ENCODE results near the gene RIC8A. TPM values are rescaled to one million over a fixed set of nuclear protein-coding genes. Genes with fewer than 3 reads are reported as not detected.

RIC8A gene
- polyA plus RNA-seq, 4 donors = 57.8 to 64.3 (median 60.9) TPM

GRCh38 chr11:211741-212140 is 4.2 kb downstream of the RIC8A start:
- peaks cover 2 to 16% (median 5%) of the 10 kb centered on the region in 3 donors for H3K4me1 ChIP-seq (ENCODE audit: control insufficient read depth in 3 of 3, insufficient read depth in 2 of 3, low read depth in 1 of 3, low read length in 2 of 3)
- FAIRE-seq = no peak
- H3K36me3 ChIP-seq (ENCODE audit: control insufficient read depth in 3 of 3, insufficient read depth in 2 of 3, low read depth in 1 of 3, low read length in 3 of 3) = peaks cover 13 to 74% (median 19%) of the 10 kb centered on the region in 3 donors
- no peaks in the 10 kb centered on the region for H3K27me3 ChIP-seq (ENCODE audit: control insufficient read depth in 3 of 3, insufficient read depth in 3 of 3, low read length in 3 of 3)
- H3K9me3 ChIP-seq (ENCODE audit: control insufficient read depth in 2 of 2, insufficient read depth in 1 of 2, low read depth in 1 of 2, low read length in 1 of 2) = no peaks in the 10 kb centered on the region
- no peak overlapping the region for H3K27ac ChIP-seq (ENCODE audit: low read depth in 1 of 3, low read length in 2 of 3)
- H3K4me3 ChIP-seq (ENCODE audit: low read depth in 1 of 3, low read length in 3 of 3) = no peak overlapping the region
- WGBS, 3 donors = 87 to 98% (median 91%) methylated on average over 9 of the region's 9 CpGs
- DNase-seq = no peak

GRCh38 chr11:212150-213100 is 4.9 kb downstream of the RIC8A start:
- Histone ChIP-seq H3K4me3 (ENCODE audit: low read depth in 1 of 3, low read length in 3 of 3) (no peak overlapping the region), H3K27me3 (ENCODE audit: control insufficient read depth in 3 of 3, insufficient read depth in 3 of 3, low read length in 3 of 3) (no peaks in the 10 kb centered on the region), H3K36me3 (ENCODE audit: control insufficient read depth in 3 of 3, insufficient read depth in 2 of 3, low read depth in 1 of 3, low read length in 3 of 3) (peaks cover 13 to 78% (median 19%) of the 10 kb centered on the region in 3 donors), H3K4me1 (ENCODE audit: control insufficient read depth in 3 of 3, insufficient read depth in 2 of 3, low read depth in 1 of 3, low read length in 2 of 3) (peaks cover 2 to 16% (median 5%) of the 10 kb centered on the region in 3 donors), H3K27ac (ENCODE audit: low read depth in 1 of 3, low read length in 2 of 3) (no peak overlapping the region), H3K9me3 (ENCODE audit: control insufficient read depth in 2 of 2, insufficient read depth in 1 of 2, low read depth in 1 of 2, low read length in 1 of 2) (no peaks in the 10 kb centered on the region)
- no peak for DNase-seq
- no peak for FAIRE-seq
- WGBS, 3 donors = 92 to 93% (median 93%) methylated on average over 17 of the region's 17 CpGs

GRCh38 chr11:213111-213510 is 5.6 kb downstream of the RIC8A start:
- FAIRE-seq (no peak), DNase-seq (no peak)
- Histone ChIP-seq H3K27me3 (ENCODE audit: control insufficient read depth in 3 of 3, insufficient read depth in 3 of 3, low read length in 3 of 3) (no peaks in the 10 kb centered on the region), H3K4me3 (ENCODE audit: low read depth in 1 of 3, low read length in 3 of 3) (no peak overlapping the region), H3K9me3 (ENCODE audit: control insufficient read depth in 2 of 2, insufficient read depth in 1 of 2, low read depth in 1 of 2, low read length in 1 of 2) (no peaks in the 10 kb centered on the region), H3K36me3 (ENCODE audit: control insufficient read depth in 3 of 3, insufficient read depth in 2 of 3, low read depth in 1 of 3, low read length in 3 of 3) (peaks cover 13 to 79% (median 19%) of the 10 kb centered on the region in 3 donors), H3K27ac (ENCODE audit: low read depth in 1 of 3, low read length in 2 of 3) (no peak overlapping the region), H3K4me1 (ENCODE audit: control insufficient read depth in 3 of 3, insufficient read depth in 2 of 3, low read depth in 1 of 3, low read length in 2 of 3) (peaks cover 2 to 16% (median 5%) of the 10 kb centered on the region in 3 donors)
- 87 to 88% (median 88%) methylated on average over 4 of the region's 4 CpGs for WGBS, 3 donors

GRCh38 chr11:214083-214482 is 6.6 kb downstream of the RIC8A start:
- FAIRE-seq (no peak), DNase-seq (no peak)
- Histone ChIP-seq H3K4me3 (ENCODE audit: low read depth in 1 of 3, low read length in 3 of 3) (no peak overlapping the region), H3K27ac (ENCODE audit: low read depth in 1 of 3, low read length in 2 of 3) (no peak overlapping the region), H3K36me3 (ENCODE audit: control insufficient read depth in 3 of 3, insufficient read depth in 2 of 3, low read depth in 1 of 3, low read length in 3 of 3) (peaks cover 13 to 87% (median 19%) of the 10 kb centered on the region in 3 donors), H3K27me3 (ENCODE audit: control insufficient read depth in 3 of 3, insufficient read depth in 3 of 3, low read length in 3 of 3) (no peaks in the 10 kb centered on the region), H3K9me3 (ENCODE audit: control insufficient read depth in 2 of 2, insufficient read depth in 1 of 2, low read depth in 1 of 2, low read length in 1 of 2) (no peaks in the 10 kb centered on the region), H3K4me1 (ENCODE audit: control insufficient read depth in 3 of 3, insufficient read depth in 2 of 3, low read depth in 1 of 3, low read length in 2 of 3) (peaks cover 2 to 16% (median 5%) of the 10 kb centered on the region in 3 donors)
- WGBS, 3 donors = 87 to 92% (median 89%) methylated on average over 7 of the region's 7 CpGs

GRCh38 chr11:215581-216037 is 8.1 kb downstream of the RIC8A start:
- DNase-seq = no peak

GRCh38 chr11:216081-216974 is 8.8 kb downstream of the RIC8A start:
- Histone ChIP-seq H3K4me3 (ENCODE audit: low read depth in 1 of 3, low read length in 3 of 3) (no peak overlapping the region), H3K27ac (ENCODE audit: low read depth in 1 of 3, low read length in 2 of 3) (no peak overlapping the region), H3K27me3 (ENCODE audit: control insufficient read depth in 3 of 3, insufficient read depth in 3 of 3, low read length in 3 of 3) (no peaks in the 10 kb centered on the region), H3K9me3 (ENCODE audit: control insufficient read depth in 2 of 2, insufficient read depth in 1 of 2, low read depth in 1 of 2, low read length in 1 of 2) (no peaks in the 10 kb centered on the region), H3K4me1 (ENCODE audit: control insufficient read depth in 3 of 3, insufficient read depth in 2 of 3, low read depth in 1 of 3, low read length in 2 of 3) (no peaks in the 10 kb centered on the region), H3K36me3 (ENCODE audit: control insufficient read depth in 3 of 3, insufficient read depth in 2 of 3, low read depth in 1 of 3, low read length in 3 of 3) (peaks cover 13 to 72% (median 21%) of the 10 kb centered on the region in 3 donors)
- WGBS, 3 donors = 87 to 92% (median 91%) methylated on average over 11 of the region's 11 CpGs
- no peak for FAIRE-seq
- no peak for DNase-seq

More at GRCh38 chr11:215581-216037, 8.1 kb downstream of the RIC8A start:
- no peak for FAIRE-seq
- peaks cover 13 to 77% (median 21%) of the 10 kb centered on the region in 3 donors for H3K36me3 ChIP-seq (ENCODE audit: control insufficient read depth in 3 of 3, insufficient read depth in 2 of 3, low read depth in 1 of 3, low read length in 3 of 3)
- WGBS, 3 donors = 74 to 83% (median 78%) methylated on average over 4 of the region's 4 CpGs
- H3K27ac ChIP-seq (ENCODE audit: low read depth in 1 of 3, low read length in 2 of 3) = no peak overlapping the region
- H3K9me3 ChIP-seq (ENCODE audit: control insufficient read depth in 2 of 2, insufficient read depth in 1 of 2, low read depth in 1 of 2, low read length in 1 of 2) = no peaks in the 10 kb centered on the region
- H3K4me3 ChIP-seq (ENCODE audit: low read depth in 1 of 3, low read length in 3 of 3) = no peak overlapping the region
- peaks cover 0 to 1% (median 0%) of the 10 kb centered on the region in 3 donors for H3K4me1 ChIP-seq (ENCODE audit: control insufficient read depth in 3 of 3, insufficient read depth in 2 of 3, low read depth in 1 of 3, low read length in 2 of 3)
- H3K27me3 ChIP-seq (ENCODE audit: control insufficient read depth in 3 of 3, insufficient read depth in 3 of 3, low read length in 3 of 3) = no peaks in the 10 kb centered on the region

- WGBS, 3 donors = 81 to 88% (median 82%) methylated on average over 3 of the region's 3 CpGs
- Histone ChIP-seq H3K4me3 (ENCODE audit: low read depth in 1 of 3, low read length in 3 of 3) (no peak overlapping the region), H3K27ac (ENCODE audit: low read depth in 1 of 3, low read length in 2 of 3) (no peak overlapping the region), H3K27me3 (ENCODE audit: control insufficient read depth in 3 of 3, insufficient read depth in 3 of 3, low read length in 3 of 3) (no peaks in the 10 kb centered on the region), H3K4me1 (ENCODE audit: control insufficient read depth in 3 of 3, insufficient read depth in 2 of 3, low read depth in 1 of 3, low read length in 2 of 3) (no peaks in the 10 kb centered on the region), H3K9me3 (ENCODE audit: control insufficient read depth in 2 of 2, insufficient read depth in 1 of 2, low read depth in 1 of 2, low read length in 1 of 2) (no peaks in the 10 kb centered on the region), H3K36me3 (ENCODE audit: control insufficient read depth in 3 of 3, insufficient read depth in 2 of 3, low read depth in 1 of 3, low read length in 3 of 3) (peaks cover 4 to 67% (median 18%) of the 10 kb centered on the region in 3 donors)
- DNase-seq (no peak), FAIRE-seq (no peak)
Measured at GRCh38 chr11:217704-218103, 10.2 kb downstream of the RIC8A start.
